Ovary (tissue), 3 donors: ENCODE measurements around the gene PKD2L1.

Experiments used
- EP300 ChIP-seq: sonication (generic); formaldehyde crosslinking; IDR thresholded peaks from one replicate; pipeline ENCODE4 v1.6.1; 2017; ENCODE audit warnings: antibody characterized with exemption
- POLR2A ChIP-seq: fragments of 450-650 bp; IDR thresholded peaks from one replicate; pipeline ENCODE4 v1.6.1; 2017; ENCODE audit warnings: antibody characterized with exemption, mild to moderate bottlenecking, moderate library complexity
- TF ChIP-seq, protein P1 (sequence below), 3 donors: fragments of 450-650 bp in 2 of 3; fragments of 200-600 bp in 1 of 3; IDR thresholded peaks; one replicate each; pipeline versions ENCODE4 v1.5.1 to v1.8.0; 2016 to 2022; ENCODE audit warnings: antibody characterized with exemption in 3 of 3, mild to moderate bottlenecking in 1 of 3
- donor health status: DM: no; HTN: no; CAD: no.

DNA sequence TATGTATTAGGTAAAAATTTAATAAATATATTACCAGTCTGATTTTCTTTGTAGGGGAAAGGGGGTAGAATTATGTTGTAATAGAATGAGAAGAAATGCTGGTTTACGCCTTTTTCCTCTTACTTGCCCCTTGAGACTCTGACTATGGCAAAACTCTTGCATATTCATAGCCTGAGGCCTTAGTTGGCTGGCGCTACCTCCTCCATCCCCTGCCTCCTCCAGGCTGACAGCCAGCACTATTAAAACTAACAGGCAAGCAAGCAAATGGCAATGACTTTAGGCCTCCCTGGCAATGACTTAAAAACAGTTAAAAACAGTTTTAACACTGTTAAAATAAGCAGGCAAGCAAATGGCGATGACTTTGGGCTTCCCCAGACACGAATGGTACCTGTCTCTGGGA is 14.4 kb downstream of the PKD2L1 start:
- TF ChIP-seq POLR2A (no peak), EP300 (no peak)
- TF ChIP-seq, protein P1, sequence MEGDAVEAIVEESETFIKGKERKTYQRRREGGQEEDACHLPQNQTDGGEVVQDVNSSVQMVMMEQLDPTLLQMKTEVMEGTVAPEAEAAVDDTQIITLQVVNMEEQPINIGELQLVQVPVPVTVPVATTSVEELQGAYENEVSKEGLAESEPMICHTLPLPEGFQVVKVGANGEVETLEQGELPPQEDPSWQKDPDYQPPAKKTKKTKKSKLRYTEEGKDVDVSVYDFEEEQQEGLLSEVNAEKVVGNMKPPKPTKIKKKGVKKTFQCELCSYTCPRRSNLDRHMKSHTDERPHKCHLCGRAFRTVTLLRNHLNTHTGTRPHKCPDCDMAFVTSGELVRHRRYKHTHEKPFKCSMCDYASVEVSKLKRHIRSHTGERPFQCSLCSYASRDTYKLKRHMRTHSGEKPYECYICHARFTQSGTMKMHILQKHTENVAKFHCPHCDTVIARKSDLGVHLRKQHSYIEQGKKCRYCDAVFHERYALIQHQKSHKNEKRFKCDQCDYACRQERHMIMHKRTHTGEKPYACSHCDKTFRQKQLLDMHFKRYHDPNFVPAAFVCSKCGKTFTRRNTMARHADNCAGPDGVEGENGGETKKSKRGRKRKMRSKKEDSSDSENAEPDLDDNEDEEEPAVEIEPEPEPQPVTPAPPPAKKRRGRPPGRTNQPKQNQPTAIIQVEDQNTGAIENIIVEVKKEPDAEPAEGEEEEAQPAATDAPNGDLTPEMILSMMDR (IDR thresholded peaks at IDR 0.05) = no peak
